IPS-NIHi7 (cell line): ENCODE measurements around the gene SPATA13.
"Not testable (repeated sequence)": the region's sequence is repeated elsewhere in the genome, so short reads cannot be mapped to it uniquely, and the experiment has no call there.

Experiments used
- DNase-seq: peaks from one replicate; pipeline ENCODE4 v3.0.0; 2012; ENCODE audit warnings: mixed read lengths; ENCODE audit errors: extremely low spot score

The SPATA13 gene

GRCh38 chr13:24279327-24280110 lies 119.0 kb downstream of the SPATA13 start:
- no peak for DNase-seq

DNA sequence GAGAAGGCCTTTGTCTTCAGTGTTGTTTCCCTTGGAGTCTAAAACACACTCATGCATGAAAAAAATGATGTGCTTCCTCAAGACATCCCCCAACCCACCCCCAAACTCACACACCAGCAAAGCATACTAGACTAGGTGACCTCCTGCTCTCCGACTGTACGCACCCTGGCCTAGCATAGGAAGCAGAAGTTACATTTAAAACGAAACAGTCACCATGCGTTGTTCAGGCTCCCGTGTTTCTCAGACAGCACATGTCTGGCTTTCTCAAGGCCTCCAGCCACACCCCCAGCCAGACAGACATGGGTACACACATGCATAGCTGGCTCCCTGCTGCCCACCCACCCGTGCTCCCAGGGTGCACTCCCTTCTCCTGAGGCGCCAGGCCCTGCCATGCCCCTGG lies 120.2 kb downstream of the SPATA13 start:
- no peak for DNase-seq

DNA sequence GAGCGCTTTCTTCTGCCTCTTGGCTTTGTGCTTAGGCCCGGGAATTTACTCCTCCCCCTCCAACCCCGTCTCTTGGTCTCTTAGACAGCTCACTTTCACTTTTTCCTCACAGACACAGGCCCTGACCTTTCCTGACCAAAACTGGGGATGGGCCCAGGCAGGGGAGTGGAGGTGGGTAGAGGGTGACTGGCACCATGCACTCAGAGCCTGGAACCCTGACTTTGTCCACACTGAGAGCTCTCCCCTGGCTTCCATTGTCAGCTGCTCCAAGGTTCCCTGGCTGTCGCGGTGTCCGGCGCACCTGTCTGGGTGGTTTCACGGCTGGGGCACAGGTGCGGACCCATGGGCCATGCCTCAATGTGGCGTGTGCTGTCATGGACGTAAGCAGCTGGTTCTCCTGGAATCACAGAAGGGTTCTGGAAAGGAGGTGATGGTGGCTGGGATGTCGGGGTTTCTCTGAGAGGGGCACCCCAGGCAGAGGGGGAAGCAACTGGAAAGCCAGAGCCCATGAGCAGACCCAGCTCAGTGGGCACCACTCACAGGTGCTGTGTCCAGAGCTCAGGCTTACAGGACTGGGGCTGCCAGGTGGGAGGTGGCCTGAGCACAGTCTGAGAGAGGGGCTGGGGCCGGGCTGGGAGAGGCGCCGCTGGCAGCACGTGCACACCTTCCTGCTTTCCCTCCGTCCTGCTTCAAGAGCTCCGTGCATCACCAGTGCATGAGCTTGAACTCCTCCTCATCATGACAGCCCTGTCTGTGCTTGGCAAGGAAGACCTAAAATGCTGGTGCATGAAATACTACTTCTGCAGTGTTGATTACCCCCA lies 120.9 kb downstream of the SPATA13 start:
- DNase-seq, result no peak

DNA sequence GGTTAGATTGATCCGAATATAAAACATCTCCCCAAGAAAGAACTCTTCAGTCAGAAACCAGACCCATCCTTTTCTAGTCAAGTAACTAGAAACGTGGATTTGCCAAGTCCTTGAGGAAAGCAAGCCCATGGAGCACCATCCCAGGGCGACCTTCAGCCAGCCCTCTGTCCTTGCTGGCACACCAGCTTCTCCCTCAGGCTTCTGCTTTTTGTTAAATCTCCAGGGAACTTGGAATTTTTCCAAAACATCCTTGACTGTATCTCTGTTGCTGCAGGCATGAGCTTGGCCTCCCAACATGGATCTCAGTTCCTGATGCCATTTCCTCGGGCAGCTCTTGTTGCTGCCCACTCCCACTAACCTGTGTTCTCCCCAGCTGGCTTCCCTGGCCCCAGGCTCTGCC lies 121.7 kb downstream of the SPATA13 start:
- no peak for DNase-seq

DNA sequence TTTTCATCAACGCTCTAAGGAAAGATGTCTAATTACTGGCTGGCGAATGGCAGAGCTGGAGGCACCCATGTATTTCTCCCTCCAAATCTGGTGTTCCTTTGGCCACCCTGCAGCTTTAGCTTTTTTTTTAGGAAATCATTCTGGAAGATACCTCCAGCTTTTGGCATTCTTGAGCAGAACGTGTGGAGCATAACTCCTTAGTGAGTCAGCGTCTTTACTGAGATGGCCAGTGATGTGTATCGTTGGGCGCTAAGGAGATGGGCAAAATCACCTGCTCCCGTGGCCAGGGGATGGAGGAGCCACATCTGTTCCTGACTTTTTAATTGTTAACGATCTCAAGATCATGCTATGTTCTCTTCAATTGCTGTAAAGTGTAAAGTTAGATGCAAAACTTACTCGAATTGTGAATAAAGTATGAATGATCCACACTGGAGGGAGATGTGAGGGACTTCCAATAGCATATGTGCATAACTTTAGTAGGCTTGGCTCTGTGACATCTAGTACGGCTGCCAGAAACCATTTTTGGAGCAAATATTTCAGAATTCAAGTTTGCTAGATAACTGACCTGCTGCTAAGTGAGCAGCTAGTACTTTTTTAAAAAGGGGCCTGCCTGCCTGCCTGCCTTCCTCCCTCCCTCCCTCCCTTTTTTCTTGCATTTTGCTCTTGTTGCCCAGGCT lies 124.5 kb downstream of the SPATA13 start:
- DNase-seq, result no peak

GRCh38 chr13:24286624-24287023 lies 126.1 kb downstream of the SPATA13 start:
- no peak for DNase-seq

GRCh38 chr13:24287748-24288287 lies 127.3 kb downstream of the SPATA13 start:
- DNase-seq, result no peak

DNA sequence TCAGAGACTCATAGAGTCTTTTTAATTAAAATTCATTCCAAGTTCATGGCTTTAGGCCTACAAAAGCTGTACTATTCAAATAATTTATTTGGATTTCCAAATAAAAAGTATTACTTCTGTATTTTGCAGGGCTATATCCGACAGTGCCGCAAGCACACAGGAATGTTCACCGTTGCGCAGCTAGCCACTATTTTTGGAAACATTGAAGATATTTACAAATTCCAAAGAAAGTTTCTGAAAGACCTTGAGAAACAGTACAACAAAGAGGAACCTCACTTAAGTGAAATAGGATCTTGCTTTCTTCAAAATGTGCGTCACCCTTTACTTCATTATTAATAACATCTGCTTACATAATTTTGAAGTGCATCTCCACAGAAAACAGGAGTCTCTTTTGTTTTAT lies 128.3 kb downstream of the SPATA13 start:
- no peak for DNase-seq

DNA sequence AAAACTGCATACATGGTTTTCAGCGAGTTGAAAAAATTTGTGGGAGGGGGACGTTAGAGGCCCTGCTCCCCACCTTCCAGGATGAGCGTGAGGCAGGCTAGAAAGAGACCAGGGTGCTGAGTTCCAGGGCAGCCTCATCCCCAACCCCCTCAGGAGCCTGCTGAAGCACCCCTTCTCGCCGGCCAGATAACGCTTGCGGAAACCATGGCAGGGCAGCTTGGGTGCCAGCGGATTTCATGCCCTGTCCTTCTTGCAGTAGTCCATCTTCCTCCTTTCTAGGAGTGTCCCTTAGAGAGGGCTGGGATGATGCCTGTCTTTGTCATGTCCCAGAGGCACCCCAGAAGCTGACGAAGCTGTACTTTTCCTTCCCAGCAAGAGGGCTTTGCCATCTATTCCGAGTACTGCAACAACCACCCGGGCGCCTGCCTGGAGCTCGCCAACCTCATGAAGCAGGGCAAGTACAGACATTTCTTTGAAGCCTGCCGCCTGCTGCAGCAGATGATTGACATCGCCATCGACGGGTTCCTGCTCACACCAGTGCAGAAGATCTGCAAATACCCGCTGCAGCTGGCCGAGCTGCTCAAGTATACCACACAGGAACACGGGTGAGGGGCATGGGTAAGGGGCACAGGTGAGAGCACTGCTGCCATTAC lies 129.9 kb downstream of the SPATA13 start:
- DNase-seq, result no peak

DNA sequence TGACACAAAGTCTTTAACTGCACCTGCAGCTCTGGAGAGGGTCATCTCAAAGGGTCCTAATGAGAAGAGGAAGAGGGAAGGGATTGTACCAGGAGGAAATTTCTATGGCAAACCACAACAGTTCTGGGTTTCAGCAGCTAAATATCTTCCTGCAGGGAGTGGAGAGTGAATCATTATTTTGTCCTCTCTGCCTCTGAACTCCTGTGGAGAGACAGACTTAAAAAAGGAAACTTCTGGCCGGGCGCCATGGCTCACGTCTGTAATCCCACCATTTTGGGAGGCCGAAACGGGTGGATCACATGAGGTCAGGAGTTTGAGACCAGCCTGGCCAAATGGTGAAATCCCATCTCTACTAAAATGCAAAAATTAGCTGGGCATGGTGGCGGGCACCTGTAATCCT lies 132.0 kb downstream of the SPATA13 start:
- no peak for DNase-seq

- DNase-seq, result no peak
These were observed 133.2 kb downstream of the SPATA13 start for GRCh38 chr13:24293746-24294145.

GRCh38 chr13:24299488-24300114 lies 139.1 kb downstream of the SPATA13 start:
- DNase-seq, result no peak

DNA sequence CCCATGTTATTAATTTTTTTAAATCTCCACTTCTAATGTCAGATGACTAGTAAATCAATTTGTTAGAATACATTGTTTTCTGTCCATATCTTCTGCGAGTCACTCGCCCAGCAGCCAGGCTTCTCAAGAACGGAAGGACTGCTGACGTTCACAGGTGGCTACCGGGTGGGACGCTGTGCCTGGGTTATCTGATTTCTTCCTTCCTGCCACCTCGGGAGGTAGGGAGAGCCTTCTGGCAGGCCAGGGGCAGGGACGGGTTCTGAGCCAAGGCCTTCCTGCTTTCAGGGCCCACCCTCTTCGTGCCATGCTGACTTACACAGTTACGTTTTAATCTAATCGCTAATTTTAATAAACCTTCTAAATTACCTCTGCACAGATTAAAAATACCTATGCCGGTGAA lies 140.9 kb downstream of the SPATA13 start:
- DNase-seq, result no peak

DNA sequence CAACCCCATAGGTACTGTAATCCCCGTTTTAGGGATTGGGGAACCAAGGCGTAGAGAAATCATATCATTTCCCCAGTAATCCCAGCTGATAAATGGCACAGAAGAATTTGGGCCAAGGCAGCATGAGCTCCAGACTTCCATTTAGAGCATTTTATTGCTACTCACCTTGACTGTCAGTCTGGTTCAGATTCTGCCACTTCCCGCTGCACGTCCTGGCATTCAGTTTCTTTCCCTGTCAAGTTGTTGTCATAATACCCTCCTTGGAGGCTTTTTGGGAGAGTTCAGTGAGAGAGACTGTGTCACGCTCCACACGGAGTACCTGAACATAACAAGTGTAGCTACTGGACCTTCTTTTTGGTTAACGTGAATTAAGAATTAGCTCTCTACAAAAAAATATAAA lies 141.4 kb downstream of the SPATA13 start:
- DNase-seq, result no peak

DNA sequence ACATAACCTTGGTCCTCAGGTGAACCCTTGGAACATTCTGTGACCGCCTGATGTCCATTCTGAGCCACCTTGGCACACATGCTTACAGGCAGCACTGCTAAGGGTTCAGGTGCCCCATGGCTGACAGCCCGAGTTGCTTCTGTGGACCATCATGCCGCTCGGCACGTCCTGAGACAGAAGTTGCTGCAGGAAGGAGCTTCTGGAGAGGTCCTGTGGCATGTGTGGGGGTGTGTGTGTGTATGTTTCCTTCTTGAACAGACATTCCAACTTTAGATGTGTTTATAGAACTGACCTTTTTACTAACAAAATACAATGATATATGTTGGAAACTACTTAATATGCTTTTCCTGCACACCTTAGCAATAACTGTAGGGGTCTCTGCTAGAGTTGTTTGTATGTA lies 144.1 kb downstream of the SPATA13 start:
- DNase-seq, result no peak

DNA sequence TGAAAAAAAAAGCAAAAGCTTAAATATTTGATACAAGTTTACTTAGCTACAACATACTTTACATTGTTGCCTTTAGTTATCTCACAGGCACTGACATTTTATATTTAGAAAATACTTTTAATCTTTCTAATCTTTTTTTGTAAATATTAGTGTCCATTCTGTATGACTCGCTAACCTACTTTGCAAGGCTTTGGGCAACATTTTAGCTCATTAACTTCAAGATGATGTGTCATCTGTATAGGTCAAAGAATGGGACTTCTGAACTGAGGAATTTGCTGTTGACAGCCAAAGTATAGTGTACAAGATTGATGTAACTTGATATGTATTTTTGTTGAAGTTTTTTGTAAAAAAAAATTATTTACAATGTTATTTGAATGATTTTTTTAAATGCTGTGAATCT lies 146.1 kb downstream of the SPATA13 start:
- no peak for DNase-seq

- DNase-seq, result peak; percentile 9
These were observed 146.9 kb downstream of the SPATA13 start for GRCh38 chr13:24307211-24308067.

GRCh38 chr13:24308068-24308445 lies 147.5 kb downstream of the SPATA13 start:
- DNase-seq, result peak; percentile 10

DNA sequence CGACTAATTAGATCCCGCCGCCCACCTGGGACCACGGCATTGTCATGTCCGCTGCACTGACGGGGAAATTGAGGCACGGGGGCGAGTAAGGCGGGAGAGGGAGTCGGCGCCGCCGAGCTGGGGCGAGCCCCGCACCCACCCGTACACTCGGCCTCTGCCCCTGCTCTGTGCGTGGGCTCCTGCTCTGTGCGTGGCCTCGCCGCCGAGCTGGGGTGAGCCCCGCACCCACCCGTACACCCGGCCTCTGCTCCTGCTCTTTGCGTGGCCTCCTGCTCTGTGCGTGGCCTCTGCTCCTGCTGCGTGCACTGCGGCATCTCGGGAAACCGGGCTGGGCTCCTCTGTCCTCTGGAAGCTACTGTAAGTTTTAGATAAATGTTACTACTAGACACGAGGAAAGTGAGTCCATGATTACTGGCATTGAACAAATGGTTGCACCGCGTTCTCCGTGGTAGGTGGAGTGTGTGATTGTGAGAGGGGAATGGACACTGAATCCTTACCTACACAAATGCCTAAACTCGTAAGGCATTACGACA lies 148.0 kb downstream of the SPATA13 start:
- DNase-seq, result peak; percentile 6

GRCh38 chr13:24309300-24309699 lies 148.8 kb downstream of the SPATA13 start, which contains the start of gene C1QTNF9:
Gene C1QTNF9, plus strand, starts transcription at chr13:24309580. Its CDS starts 6,424 bp downstream, at chr13:24316004.
- DNase-seq, result not testable (repeated sequence)
